Nucleus accumbens (tissue), 56 donors: ENCODE data around the gene MBNL2.
A peak's percentile ranks its signal among the peaks of the same experiment; 100 is the strongest.

Experiments used
- DNase-seq, 56 donors: peaks; one replicate each; lab custom pipeline; 2025; lab: John Stamatoyannopoulos, UW

The MBNL2 gene

GRCh38 chr13:97249093-97249795, 27.1 kb downstream of the MBNL2 start:
- DNase-seq, result no peak

- DNase-seq, result no peak
These were observed 27.8 kb downstream of the MBNL2 start for GRCh38 chr13:97249796-97250495.

DNA sequence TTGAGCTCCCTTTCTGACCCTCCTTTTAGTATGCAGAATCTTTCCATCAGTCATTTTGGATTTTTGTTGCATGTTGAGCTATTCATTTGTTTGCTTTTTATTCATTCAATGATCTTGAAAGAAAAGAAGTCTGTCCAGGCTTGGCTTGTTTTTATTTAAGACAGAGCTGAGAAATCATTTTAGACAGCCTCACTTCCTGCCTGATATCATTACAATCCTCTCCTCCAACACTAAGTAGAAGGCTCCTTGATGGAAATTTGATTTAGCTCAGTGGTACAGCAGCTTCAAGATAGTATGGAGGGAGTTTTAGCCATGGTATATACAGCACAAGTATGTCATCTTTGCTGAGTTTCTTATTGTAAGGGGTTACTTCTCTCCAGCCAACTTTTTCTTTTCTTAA, 28.4 kb downstream of the MBNL2 start:
- DNase-seq, result no peak

GRCh38 chr13:97252735-97253134, 30.6 kb downstream of the MBNL2 start:
- no peak for DNase-seq

GRCh38 chr13:97253581-97254293, 31.6 kb downstream of the MBNL2 start:
- DNase-seq, result no peak

GRCh38 chr13:97254816-97255215, 32.7 kb downstream of the MBNL2 start:
- DNase-seq, result no peak

GRCh38 chr13:97255515-97256021, 33.4 kb downstream of the MBNL2 start:
- DNase-seq, result no peak

DNA sequence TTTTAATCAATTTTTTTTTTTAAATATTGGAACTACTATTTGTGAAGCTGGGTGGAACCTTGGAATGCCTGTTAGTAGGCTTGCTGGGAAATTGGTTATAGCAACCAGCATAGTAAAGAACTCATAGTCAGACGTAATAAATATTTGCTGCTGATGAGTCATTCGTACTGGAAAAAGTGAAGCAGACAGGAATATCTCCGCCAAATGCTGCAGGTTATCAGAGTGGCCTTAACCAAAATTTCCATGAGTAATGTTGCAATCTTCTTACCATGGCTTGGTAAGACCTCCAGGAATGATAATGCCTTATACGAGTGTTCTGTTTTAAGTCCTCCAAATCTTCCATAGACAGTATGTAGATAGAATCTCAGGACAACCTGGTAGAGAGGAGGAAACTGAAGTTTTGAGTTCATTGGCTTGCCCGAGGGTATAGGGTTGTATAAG, 34.2 kb downstream of the MBNL2 start:
- DNase-seq, result no peak

- no peak for DNase-seq
These were observed 35.2 kb downstream of the MBNL2 start for GRCh38 chr13:97257228-97257755.

- DNase-seq, result no peak
These were observed 36.0 kb downstream of the MBNL2 start for GRCh38 chr13:97257800-97258799.

GRCh38 chr13:97258801-97259200, 36.7 kb downstream of the MBNL2 start:
- no peak for DNase-seq

DNA sequence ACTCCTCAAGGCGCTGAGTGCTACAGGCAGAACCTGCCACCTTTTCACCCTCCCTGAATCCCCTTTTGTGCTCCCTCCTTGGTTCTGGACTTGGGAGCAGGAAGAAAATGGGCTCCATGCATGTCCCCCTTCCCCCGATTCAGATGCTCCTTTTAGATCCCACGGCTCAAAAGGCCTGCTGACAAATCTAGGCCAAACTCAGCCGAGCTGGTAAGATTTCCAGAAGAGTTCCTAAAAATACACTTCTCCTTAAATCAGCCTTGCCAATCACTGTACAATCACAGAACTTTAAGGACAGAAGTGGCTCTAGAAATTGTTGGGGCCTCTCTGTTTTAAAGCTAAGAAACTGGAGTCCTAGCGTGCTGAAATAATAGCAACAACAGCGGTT, 37.3 kb downstream of the MBNL2 start:
- DNase-seq, result no peak

DNA sequence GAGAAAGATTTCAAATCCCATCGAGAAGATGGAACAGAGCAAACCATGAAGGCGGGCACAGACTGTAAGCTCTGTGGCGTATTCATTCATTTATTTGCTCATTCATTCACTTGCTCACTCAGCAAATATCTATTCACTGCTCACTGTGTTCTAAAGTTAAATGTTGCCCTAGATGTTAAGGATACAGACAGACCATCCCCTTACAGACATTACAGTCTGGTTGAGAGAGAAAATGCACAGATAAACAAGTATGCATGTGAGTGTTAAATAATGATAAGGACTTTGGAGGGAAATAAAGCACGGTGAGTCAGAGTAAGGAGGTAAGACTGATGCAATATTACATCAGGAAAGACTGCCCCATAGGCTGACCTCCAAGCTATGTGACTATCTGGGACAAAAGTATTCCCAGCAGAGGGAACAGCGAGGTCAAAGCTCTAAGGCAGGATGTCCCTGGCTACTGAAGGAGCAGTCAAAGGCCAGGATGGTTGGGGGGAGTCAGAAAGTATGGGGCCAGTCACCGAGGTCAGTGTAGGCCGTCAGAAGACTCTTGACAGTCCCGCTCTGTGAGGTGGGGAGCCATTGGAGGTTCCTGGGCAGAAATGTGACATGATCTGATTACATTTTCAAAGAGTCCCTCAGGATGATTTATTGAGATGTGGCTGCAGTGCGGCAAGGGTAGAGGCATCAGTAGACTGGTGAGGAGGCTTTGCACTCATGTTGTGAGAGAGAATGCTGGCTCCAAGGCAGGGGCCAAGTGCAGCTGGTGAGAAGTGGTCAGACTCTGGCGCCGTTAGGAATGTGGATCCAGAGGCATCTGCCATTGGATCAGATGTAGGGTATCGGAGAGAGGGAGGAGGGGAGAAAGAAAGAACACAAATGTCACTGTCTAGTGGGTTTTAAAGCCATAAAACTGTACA, 37.9 kb downstream of the MBNL2 start:
- peak in 4 of 56 donors; percentile 19 to 39 (median 25) for DNase-seq

DNA sequence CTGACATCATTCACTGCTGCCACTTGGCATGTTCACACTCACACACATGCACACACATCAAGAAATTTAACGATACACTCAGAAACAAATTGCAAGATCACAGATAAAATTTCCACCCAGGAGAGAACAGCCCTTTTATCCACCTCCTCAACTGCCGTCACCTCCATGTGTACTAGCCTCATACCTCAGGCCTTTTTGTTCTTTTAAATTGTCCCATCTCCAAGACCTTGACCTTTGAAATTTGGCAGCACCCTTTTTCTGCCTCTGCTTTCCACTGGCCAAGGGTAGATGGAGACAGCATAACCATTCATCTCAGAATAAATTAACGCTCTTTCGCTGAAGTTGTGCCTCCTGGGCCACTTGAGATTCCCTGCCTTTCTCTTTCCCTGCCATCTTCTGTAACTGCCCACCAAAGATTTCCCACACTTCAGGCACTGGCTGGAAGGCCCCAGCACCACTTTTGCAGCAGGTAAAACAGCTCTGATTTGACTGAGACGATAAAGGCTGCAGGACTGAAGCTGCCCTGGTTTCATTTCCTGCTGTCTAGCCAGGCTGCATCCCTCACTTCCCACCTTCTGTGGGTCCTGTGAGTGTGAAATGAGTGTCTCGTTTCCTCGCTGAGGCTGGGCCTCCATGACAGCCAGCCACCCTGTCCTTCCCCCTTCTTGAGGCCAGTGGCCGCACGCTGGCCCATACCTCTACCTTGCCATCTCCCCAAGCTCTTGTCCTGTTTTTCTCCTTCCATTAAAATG, 39.3 kb downstream of the MBNL2 start:
- DNase-seq, result no peak

DNA sequence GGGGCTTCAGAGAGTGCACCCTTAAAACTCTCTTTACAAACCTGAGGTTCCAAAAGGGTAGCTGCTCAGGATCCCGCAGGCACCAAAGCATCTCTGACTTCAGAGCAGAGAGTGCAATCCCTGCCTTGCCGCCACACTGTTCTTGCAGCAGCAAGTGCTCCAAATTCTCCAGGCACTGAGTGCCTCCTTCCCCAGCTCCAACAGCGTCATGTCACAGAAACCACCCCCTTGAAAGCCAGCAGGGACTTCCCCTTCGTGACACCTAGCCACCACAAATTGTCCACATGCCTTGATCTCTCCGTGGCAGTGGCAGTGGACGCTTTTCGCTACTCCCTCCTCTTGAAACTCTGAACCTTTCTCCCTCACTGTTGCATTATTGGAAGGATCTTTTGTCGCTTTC, 39.9 kb downstream of the MBNL2 start:
- no peak for DNase-seq

DNA sequence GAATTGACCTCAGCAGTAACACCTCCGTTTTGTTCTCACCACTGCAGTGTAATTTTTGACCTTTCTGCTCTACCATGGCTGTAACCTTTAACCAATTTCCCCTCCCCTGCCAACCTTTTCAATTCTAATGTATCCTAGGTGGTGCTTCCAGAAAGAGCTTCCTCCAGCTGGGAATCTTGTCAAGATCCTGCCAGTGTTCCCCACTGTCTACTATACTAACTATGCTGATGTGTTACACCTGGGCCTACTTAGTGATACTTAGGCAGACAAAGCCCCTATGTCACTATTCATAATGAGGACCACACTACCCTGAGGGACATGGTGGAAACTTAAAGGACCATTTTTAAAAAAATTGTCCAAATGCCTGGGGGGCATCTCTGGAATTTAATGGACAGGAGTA, 41.0 kb downstream of the MBNL2 start:
- DNase-seq, result no peak

DNA sequence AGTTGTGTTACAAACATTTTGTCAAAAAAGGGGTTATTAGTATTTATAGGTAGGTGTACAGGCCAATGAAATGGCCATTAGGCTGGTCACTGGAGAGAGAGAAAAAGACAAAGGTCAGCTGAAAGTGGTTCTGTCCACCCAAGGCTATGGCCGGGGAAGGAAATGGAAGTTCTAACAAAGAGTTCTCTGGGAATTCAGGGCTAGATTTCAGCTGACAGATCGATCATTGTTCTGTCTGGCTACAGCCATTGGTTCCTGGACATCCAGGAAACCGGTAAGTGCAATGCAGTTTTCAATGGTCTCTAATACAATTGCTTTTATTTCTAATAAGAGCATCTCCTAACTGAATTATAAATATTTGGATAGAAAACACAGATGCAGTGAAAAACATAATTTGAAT, 42.5 kb downstream of the MBNL2 start:
- DNase-seq, result no peak

GRCh38 chr13:97266332-97266731, 44.2 kb downstream of the MBNL2 start:
- no peak for DNase-seq
